ENCODE data around the gene PAX7.

The PAX7 gene

GRCh38 chr1:18796950-18797349, 166.3 kb downstream of the PAX7 start:
- H3K4me1 ChIP-seq (ENCODE audit: control insufficient read depth in 1 of 2, insufficient read depth in 2 of 2, low read length in 2 of 2) = no peaks in the 10 kb centered on the region
- H3K27me3 ChIP-seq (ENCODE audit: low read depth, low read length) = no peaks in the 10 kb centered on the region
- H3K36me3 ChIP-seq (ENCODE audit: control insufficient read depth in 1 of 2, insufficient read depth in 2 of 2, low read length in 2 of 2) = no peaks in the 10 kb centered on the region
- H3K9me3 ChIP-seq (ENCODE audit: control insufficient read depth in 1 of 2, low read length in 2 of 2) = peaks cover 0 to 7% of the 10 kb centered on the region in 2 donors
- H3K4me3 ChIP-seq (ENCODE audit: low read depth in 1 of 2, low read length in 2 of 2) = no peak overlapping the region
- no peak overlapping the region for H3K27ac ChIP-seq (ENCODE audit: low read length)
